DND-41 (cell line): ENCODE data around the gene UBE2Q2.

Source experiments
- CTCF ChIP-seq: IDR thresholded peaks from 2 replicates; pipeline ENCODE4 v1.5.1; 2012; ENCODE audit warnings: borderline replicate concordance, low read length, moderate library complexity, mild to moderate bottlenecking; ENCODE audit not compliant: poor library complexity, severe bottlenecking; ENCODE audit errors: extremely low read depth
- EZH2 ChIP-seq: IDR thresholded peaks from 3 replicates; pipeline ENCODE4 v1.6.1; 2012; ENCODE audit warnings: borderline replicate concordance, low read depth, mild to moderate bottlenecking, moderate library complexity, low read length, inconsistent platforms; ENCODE audit not compliant: severe bottlenecking

DNA sequence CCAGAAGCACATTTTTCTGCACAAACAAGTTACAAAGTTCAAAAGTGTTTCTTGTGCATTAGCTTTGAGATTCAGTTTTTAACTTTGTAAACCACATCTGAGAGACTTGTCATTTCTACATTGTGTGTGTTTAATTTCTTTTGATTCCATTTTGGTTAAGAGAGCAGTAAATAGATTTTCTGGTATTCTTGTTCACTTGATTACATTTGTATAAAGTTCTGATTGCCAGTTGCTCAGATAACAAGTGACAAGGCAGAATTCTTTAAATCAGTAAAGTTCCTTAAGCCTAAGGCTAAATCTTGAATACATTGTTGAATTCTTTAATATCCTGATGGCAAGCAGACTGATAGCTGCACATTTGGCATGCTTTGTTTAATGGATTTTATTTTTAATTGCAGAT is 57.3 kb downstream of the UBE2Q2 start:
- TF ChIP-seq CTCF (no peak), EZH2 (no peak)
